Renal cortical epithelial cell (primary cell): ENCODE results near the gene TRPM3. TPM values are rescaled to one million over a fixed set of nuclear protein-coding genes. Genes with fewer than 3 reads are reported as not detected.

Source experiments
- DNase-seq: peaks from one replicate; pipeline ENCODE4 v3.0.0-alpha.2; 2011; ENCODE audit warnings: low read depth
- total RNA-seq: library from RNA; depleted of rRNA; stranded (reverse); fragments of >200 nt; gene quantifications from 2 replicates; pipeline ENCODE4 v1.2.3, GENCODE V29; 2014

The TRPM3 gene
- total RNA-seq, 1 donor from 2014 or later: 2.9 TPM

- DNase-seq: no peak
These were observed 23.8 kb downstream of the TRPM3 start for GRCh38 chr9:71097671-71098070.

- DNase-seq: peak; percentile 32
These were observed 24.9 kb downstream of the TRPM3 start for GRCh38 chr9:71096421-71097108.

GRCh38 chr9:71094708-71095251, 26.6 kb downstream of the TRPM3 start:
- DNase-seq: no peak

GRCh38 chr9:71090896-71091295, 30.5 kb downstream of the TRPM3 start:
- DNase-seq: no peak

GRCh38 chr9:71079451-71079850, 42.0 kb downstream of the TRPM3 start:
- DNase-seq: no peak

- DNase-seq: no peak
These were observed 45.3 kb downstream of the TRPM3 start for GRCh38 chr9:71076096-71076495.

- DNase-seq: no peak
These were observed 47.9 kb downstream of the TRPM3 start for GRCh38 chr9:71073494-71073893.

GRCh38 chr9:71072587-71072986, 48.8 kb downstream of the TRPM3 start:
- DNase-seq: no peak

- no peak for DNase-seq
These were observed 49.8 kb downstream of the TRPM3 start for GRCh38 chr9:71071633-71072032.

- DNase-seq: no peak
These were observed 62.8 kb downstream of the TRPM3 start for GRCh38 chr9:71058660-71059059.

- no peak for DNase-seq
These were observed 69.1 kb downstream of the TRPM3 start for GRCh38 chr9:71052287-71052686.

- DNase-seq: peak; percentile 43
These were observed 73.1 kb downstream of the TRPM3 start for GRCh38 chr9:71048280-71048679.

- DNase-seq: no peak
These were observed 78.9 kb downstream of the TRPM3 start for GRCh38 chr9:71042448-71042990.

- DNase-seq: no peak
These were observed 83.9 kb downstream of the TRPM3 start for GRCh38 chr9:71037521-71037920.

- peak; percentile 70 for DNase-seq
These were observed 84.9 kb downstream of the TRPM3 start for GRCh38 chr9:71036501-71036900.

GRCh38 chr9:71032779-71033178, 88.6 kb downstream of the TRPM3 start:
- DNase-seq: no peak

GRCh38 chr9:71025728-71026127, 95.7 kb downstream of the TRPM3 start:
- no peak for DNase-seq

GRCh38 chr9:71025201-71025600, 96.2 kb downstream of the TRPM3 start:
- no peak for DNase-seq

- DNase-seq: no peak
These were observed 111.2 kb downstream of the TRPM3 start for GRCh38 chr9:71010258-71010657.

- DNase-seq: no peak
These were observed 116.0 kb downstream of the TRPM3 start for GRCh38 chr9:71005456-71005855.

GRCh38 chr9:71004196-71004595, 117.2 kb downstream of the TRPM3 start:
- no peak for DNase-seq

- DNase-seq: no peak
These were observed 118.1 kb downstream of the TRPM3 start for GRCh38 chr9:71003346-71003745.

- DNase-seq: peak; percentile 51
These were observed 119.5 kb downstream of the TRPM3 start for GRCh38 chr9:71001780-71002386.
